AG09319 (cell line): ENCODE results near the gene ZNF430.
"Not testable (repeated sequence)": the region's sequence is repeated elsewhere in the genome, so short reads cannot be mapped to it uniquely, and the experiment has no call there.

ENCODE experiments used
- DNase-seq: peaks from one replicate; pipeline ENCODE4 v3.0.0-alpha.2; 2010; ENCODE audit warnings: low read depth; ENCODE audit errors: extremely low read depth
- CTCF ChIP-seq: IDR thresholded peaks from 2 replicates; pipeline ENCODE4 v1.5.1; 2011; ENCODE audit warnings: low read depth, mild to moderate bottlenecking, inconsistent platforms, low read length, moderate library complexity

The ZNF430 gene

GRCh38 chr19:21020298-21021227 lies at the start of gene ZNF430:
TSS of gene ZNF430 (plus strand) at chr19:21020657. CDS start at chr19:21020801, 144 bp downstream.
- no peak; the same call in 1 of the 2 replicates for TF ChIP-seq CTCF
- peak; percentile 78 for DNase-seq

DNA sequence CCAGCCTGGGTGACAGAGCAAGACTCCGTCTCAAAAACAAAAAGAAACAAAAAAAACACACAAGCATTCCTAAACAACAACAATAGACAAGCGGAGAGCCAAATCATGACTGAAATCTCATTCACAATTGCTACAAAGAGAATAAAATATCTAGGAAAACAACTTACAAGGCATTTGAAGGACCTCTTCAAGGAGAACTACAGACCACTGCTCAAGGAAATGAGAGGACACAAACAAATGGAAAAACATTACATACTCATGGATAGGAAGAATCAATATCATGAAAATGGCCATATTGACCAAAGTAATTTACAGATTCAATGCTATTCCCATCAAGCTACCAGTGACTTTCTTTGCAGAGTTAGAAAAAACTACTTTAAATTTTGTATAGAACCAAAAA lies 27.7 kb upstream of the ZNF430 start:
- DNase-seq = not testable (repeated sequence)

DNA sequence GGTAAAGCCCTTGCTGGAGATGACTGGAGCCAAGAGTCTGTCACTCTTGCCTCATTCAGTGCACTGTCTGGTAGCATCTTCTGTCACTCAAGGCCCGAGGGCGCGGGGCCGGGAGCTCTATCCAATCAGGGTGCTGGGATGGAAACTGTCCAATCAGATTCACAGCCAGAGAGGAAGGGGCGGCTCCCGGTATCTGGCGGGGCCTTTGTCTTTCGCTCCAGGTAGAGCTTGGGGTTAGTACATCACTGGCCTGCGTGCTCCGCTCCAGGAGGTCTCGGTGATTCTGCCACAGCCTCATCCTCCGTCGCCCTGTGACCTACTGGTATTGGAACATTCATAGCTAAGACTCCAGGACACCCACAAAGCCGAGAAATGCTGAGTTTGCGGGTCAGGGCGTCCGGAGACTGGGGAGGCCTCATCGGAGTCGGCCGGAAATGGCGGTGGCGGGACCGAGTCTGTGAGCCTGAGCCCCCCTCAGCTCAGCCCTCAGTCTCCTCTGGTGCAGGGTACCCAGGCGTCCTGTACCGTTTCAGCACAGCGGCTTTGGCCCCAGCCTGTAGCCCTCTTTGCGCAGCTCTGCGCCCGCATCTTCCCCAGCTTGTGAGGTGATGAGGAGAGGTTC lies 20.6 kb upstream of the ZNF430 start:
- peak; percentile 65 for DNase-seq
- TF ChIP-seq CTCF = no peak

GRCh38 chr19:21021238-21021637 lies 781 bp downstream of the ZNF430 start:
- DNase-seq = not testable (repeated sequence)

DNA sequence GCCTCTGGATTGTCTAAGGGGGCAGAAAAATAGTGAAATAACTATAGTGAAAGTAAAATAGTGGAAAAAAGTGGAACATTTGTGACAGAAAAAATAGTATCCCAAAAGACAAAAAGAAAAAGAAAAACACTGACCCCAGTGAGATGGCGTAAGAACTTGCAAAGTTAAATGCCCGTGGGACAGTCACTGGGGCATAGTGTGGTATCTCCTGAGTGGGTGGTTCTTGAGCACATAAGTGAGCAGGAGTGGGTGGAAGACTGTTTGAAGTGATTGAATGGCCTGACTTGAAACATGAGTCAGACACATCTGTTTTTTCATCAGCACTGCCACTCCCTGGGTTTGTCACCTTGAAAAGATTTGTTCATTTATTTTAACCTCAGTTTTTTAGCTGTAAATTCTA lies 2.5 kb downstream of the ZNF430 start:
- no peak for DNase-seq
- no peak for TF ChIP-seq CTCF

- TF ChIP-seq CTCF = no peak
- DNase-seq = no peak
These were observed 3.4 kb downstream of the ZNF430 start for GRCh38 chr19:21023901-21024300.

DNA sequence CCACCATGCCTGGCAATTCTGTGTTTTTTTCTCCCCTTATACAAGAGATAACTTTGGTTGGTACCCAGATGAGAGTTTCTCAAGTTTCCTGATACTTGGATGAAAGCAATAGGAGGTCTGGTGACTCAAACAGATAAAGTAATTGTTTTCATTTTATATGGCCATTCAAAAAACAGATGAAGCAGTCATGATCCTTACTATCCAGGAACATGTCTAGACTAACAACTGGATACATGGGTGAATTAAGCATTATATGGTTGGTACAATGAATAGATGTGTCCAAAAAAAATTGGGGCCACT lies 8.5 kb downstream of the ZNF430 start:
- DNase-seq = no peak
- no peak for TF ChIP-seq CTCF

GRCh38 chr19:21045028-21045427 lies 24.6 kb downstream of the ZNF430 start:
- no peak for TF ChIP-seq CTCF
- DNase-seq = no peak
